BLaER1 treated with 17β-estradiol and CSF1 and Interleukin-3, amounts not matched to agents 10 nM and 100 nM (cell line): ENCODE results near the gene RNU6-1.
A peak's percentile ranks its signal among the peaks of the same experiment; 100 is the strongest.

Source experiments
- H3K27ac ChIP-seq, 11 experiments: shearing (Covaris generic); formaldehyde crosslinking; 2 replicates each; pipeline ENCODE4 v1.8.1; 2022
- H3K27me3 ChIP-seq, 11 experiments: shearing (Covaris generic); formaldehyde crosslinking; 2 replicates each; pipeline ENCODE4 v1.8.1; 2022
- H3K36me3 ChIP-seq, 11 experiments: shearing (Covaris generic); formaldehyde crosslinking; 2 replicates each; pipeline ENCODE4 v1.8.1; 2022
- H3K4me1 ChIP-seq, 10 experiments: shearing (Covaris generic); formaldehyde crosslinking; 2 replicates each; pipeline ENCODE4 v1.8.1; 2022
- H3K4me2 ChIP-seq, 11 experiments: shearing (Covaris generic); formaldehyde crosslinking; 2 replicates each; pipeline ENCODE4 v1.8.1; 2022
- H3K4me3 ChIP-seq, 10 experiments: shearing (Covaris generic); formaldehyde crosslinking; 2 replicates each; pipeline ENCODE4 v1.8.1; 2022
- H3K9ac ChIP-seq, 11 experiments: shearing (Covaris generic); formaldehyde crosslinking; 2 replicates each; pipeline ENCODE4 v1.8.1; 2022
- H3K9me3 ChIP-seq, 11 experiments: shearing (Covaris generic); formaldehyde crosslinking; replicated peaks in 1 of 11; 2 replicates each; pipeline ENCODE4 v1.8.1; 2022
- H4K20me1 ChIP-seq, 11 experiments: shearing (Covaris generic); formaldehyde crosslinking; 2 replicates each; pipeline ENCODE4 v1.8.1; 2022
- Cebpa-rat ChIP-seq, 11 experiments: shearing (Covaris generic); IDR thresholded peaks; 2 replicates each; pipeline ENCODE4 v1.8.1; 2022

RNU6-1 gene

DNA sequence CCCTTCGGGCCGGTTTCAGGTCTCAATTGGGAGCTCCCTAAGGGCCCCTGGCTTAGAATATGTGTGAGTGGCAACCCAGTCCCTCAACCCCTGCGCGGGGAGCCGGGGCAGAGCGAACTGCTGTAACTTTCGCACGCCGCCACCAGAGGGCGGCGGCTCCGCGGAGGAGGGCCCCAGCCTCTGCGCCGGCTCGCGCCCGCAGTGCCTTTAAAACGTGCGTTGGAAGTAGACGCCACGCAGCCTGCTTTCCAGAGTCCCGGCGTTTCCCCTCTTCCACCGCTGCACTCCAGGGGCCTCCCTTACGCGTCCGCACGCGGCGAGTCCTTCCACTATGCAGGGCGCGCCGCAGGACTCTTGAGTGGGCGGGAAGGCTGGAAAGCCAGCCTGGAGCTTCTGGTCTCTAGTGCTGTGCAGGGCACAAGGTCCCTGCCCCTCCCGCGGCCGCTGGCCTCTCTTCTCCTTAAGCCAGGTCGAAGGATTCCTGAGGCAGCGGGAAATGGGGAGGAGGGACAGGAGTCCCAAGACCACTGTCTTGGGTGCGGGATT lies 23.7 kb upstream of the RNU6-1 start:
- Histone ChIP-seq H3K9me3 (peaks cover 0 to 2% (median 2%) of the 10 kb centered on the region in 11 experiments; a peak in 5 of 22 replicates), H3K27ac (peak overlapping the region in 2 of 11 experiments; percentile 22 to 23; a peak in 1 of 22 replicates), H3K36me3 (no peaks in the 10 kb centered on the region), H3K4me2 (peak overlapping the region; percentile 72 to 92 (median 87)), H3K4me1 (peaks cover 14 to 27% (median 24%) of the 10 kb centered on the region in 10 experiments), H4K20me1 (no peaks in the 10 kb centered on the region), H3K27me3 (no peaks in the 10 kb centered on the region), H3K4me3 (peak overlapping the region; percentile 34 to 64 (median 54); a peak in 19 of 20 replicates), H3K9ac (peak overlapping the region; percentile 48 to 70 (median 63); a peak in 21 of 22 replicates)
- no peak for TF ChIP-seq Cebpa-rat (IDR thresholded peaks at IDR 0.05)

- Histone ChIP-seq H3K36me3 (no peaks in the 10 kb centered on the region), H3K9me3 (no peaks in the 10 kb centered on the region), H3K4me1 (peaks cover 14 to 27% (median 24%) of the 10 kb centered on the region in 10 experiments), H3K4me3 (peak overlapping the region in 9 of 10 experiments; percentile 47 to 64 (median 54); a peak in 13 of 20 replicates), H3K4me2 (peak overlapping the region; percentile 72 to 92 (median 87)), H4K20me1 (no peaks in the 10 kb centered on the region), H3K9ac (peak overlapping the region; percentile 48 to 70 (median 63); a peak in 20 of 22 replicates), H3K27ac (no peak overlapping the region), H3K27me3 (no peaks in the 10 kb centered on the region)
- no peak for TF ChIP-seq Cebpa-rat (IDR thresholded peaks at IDR 0.05)
These were observed 23.1 kb upstream of the RNU6-1 start for GRCh38 chr15:67862750-67863441.

GRCh38 chr15:67861983-67862382 lies 22.1 kb upstream of the RNU6-1 start:
- H3K9me3 ChIP-seq = no peaks in the 10 kb centered on the region
- H3K27ac ChIP-seq = no peak overlapping the region
- H3K4me3 ChIP-seq = no peak overlapping the region
- H4K20me1 ChIP-seq = no peaks in the 10 kb centered on the region
- peaks cover 14 to 27% (median 24%) of the 10 kb centered on the region in 10 experiments for H3K4me1 ChIP-seq
- no peak for TF ChIP-seq Cebpa-rat (IDR thresholded peaks at IDR 0.05)
- H3K9ac ChIP-seq = no peak overlapping the region
- no peaks in the 10 kb centered on the region for H3K27me3 ChIP-seq
- H3K36me3 ChIP-seq = no peaks in the 10 kb centered on the region
- H3K4me2 ChIP-seq = no peak overlapping the region

- no peak for TF ChIP-seq Cebpa-rat (IDR thresholded peaks at IDR 0.05)
- Histone ChIP-seq H3K4me2 (peak overlapping the region; percentile 4 to 63 (median 40); a peak in 12 of 22 replicates), H3K27ac (no peak overlapping the region), H3K4me1 (peaks cover 14 to 42% (median 38%) of the 10 kb centered on the region in 10 experiments), H3K4me3 (no peak overlapping the region), H3K9me3 (no peaks in the 10 kb centered on the region), H3K36me3 (no peaks in the 10 kb centered on the region), H3K9ac (no peak overlapping the region), H3K27me3 (no peaks in the 10 kb centered on the region), H4K20me1 (no peaks in the 10 kb centered on the region)
These were observed 19.6 kb upstream of the RNU6-1 start for GRCh38 chr15:67859331-67859946.

DNA sequence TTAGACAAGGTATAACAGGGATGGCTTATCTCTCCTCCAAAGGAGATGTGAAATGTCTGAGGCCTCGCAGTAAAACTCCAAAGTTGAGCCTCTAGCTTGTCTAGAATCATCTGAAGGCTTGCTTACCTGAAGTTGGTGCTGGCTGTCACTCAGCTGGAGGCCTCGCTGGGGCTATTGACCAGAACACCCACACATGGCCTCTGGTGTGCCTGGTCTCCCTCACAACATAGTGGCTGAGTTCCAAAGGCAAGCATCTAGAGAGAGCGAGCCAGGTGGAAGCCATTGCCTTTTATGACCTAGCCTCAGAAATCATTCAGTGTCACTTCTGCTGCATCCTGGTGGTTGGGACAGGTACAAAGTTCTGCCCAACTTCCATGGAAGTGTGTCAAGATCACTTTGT lies 17.4 kb upstream of the RNU6-1 start:
- Histone ChIP-seq H3K36me3 (no peaks in the 10 kb centered on the region), H3K4me1 (peaks cover 7 to 40% (median 30%) of the 10 kb centered on the region in 10 experiments; a peak in 18 of 20 replicates), H3K9me3 (peaks cover 0 to 7% (median 0%) of the 10 kb centered on the region in 11 experiments; a peak in 6 of 22 replicates), H3K9ac (no peak overlapping the region), H3K27me3 (no peaks in the 10 kb centered on the region), H4K20me1 (no peaks in the 10 kb centered on the region), H3K27ac (no peak overlapping the region), H3K4me3 (no peak overlapping the region), H3K4me2 (no peak overlapping the region)
- TF ChIP-seq Cebpa-rat (IDR thresholded peaks at IDR 0.05) = no peak

- no peaks in the 10 kb centered on the region for H3K27me3 ChIP-seq
These were observed 16.0 kb upstream of the RNU6-1 start for GRCh38 chr15:67855842-67856241.

GRCh38 chr15:67854358-67854757 lies 14.5 kb upstream of the RNU6-1 start:
- Histone ChIP-seq H4K20me1 (no peaks in the 10 kb centered on the region), H3K36me3 (no peaks in the 10 kb centered on the region), H3K4me1 (peaks cover 12 to 42% (median 28%) of the 10 kb centered on the region in 10 experiments), H3K27me3 (no peaks in the 10 kb centered on the region), H3K9me3 (peaks cover 6 to 22% (median 8%) of the 10 kb centered on the region in 11 experiments; a peak in 19 of 22 replicates), H3K4me2 (no peak overlapping the region), H3K27ac (no peak overlapping the region), H3K4me3 (no peak overlapping the region), H3K9ac (no peak overlapping the region)
- TF ChIP-seq Cebpa-rat (IDR thresholded peaks at IDR 0.05) = no peak

More at GRCh38 chr15:67855842-67856241, 16.0 kb upstream of the RNU6-1 start:
- no peak overlapping the region for H3K4me3 ChIP-seq
- no peak overlapping the region for H3K27ac ChIP-seq
- no peaks in the 10 kb centered on the region for H4K20me1 ChIP-seq
- no peak overlapping the region for H3K9ac ChIP-seq
- TF ChIP-seq Cebpa-rat (IDR thresholded peaks at IDR 0.05) = no peak
- peaks cover 10 to 46% (median 33%) of the 10 kb centered on the region in 10 experiments for H3K4me1 ChIP-seq
- H3K36me3 ChIP-seq = no peaks in the 10 kb centered on the region
- peak overlapping the region in 10 of 11 experiments; percentile 4 to 78 (median 56); a peak in 16 of 22 replicates for H3K4me2 ChIP-seq
- H3K9me3 ChIP-seq = peaks cover 0 to 19% (median 0%) of the 10 kb centered on the region in 11 experiments; a peak in 7 of 22 replicates

DNA sequence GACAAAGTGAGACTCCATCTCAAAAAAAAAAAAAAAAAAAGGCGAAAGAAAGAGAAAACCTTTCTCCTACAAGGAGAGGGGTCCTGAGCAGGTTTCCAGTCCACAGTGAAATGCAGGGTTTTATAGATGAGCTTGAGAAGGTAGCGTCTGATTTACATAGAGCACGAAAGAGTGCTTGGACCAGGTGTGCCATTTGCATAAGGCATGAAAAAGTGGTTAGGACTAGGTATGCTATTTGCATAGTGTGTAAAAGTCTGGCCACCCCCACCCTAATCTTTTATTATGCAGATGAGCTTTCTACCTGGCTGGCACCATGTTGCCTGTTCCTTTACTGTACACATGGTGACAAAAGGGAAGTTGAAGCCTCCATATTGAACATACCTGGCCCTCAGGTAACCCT lies 13.6 kb upstream of the RNU6-1 start:
- H3K4me1 ChIP-seq = peaks cover 12 to 50% (median 30%) of the 10 kb centered on the region in 10 experiments
- no peak overlapping the region for H3K27ac ChIP-seq
- H3K9ac ChIP-seq = no peak overlapping the region
- peaks cover 9 to 29% (median 11%) of the 10 kb centered on the region in 11 experiments; a peak in 19 of 22 replicates for H3K9me3 ChIP-seq
- no peaks in the 10 kb centered on the region for H3K27me3 ChIP-seq
- TF ChIP-seq Cebpa-rat (IDR thresholded peaks at IDR 0.05) = no peak
- no peak overlapping the region for H3K4me3 ChIP-seq
- peak overlapping the region in 1 of 11 experiments; percentile 14; a peak in 2 of 22 replicates for H3K4me2 ChIP-seq
- H3K36me3 ChIP-seq = no peaks in the 10 kb centered on the region
- H4K20me1 ChIP-seq = no peaks in the 10 kb centered on the region

GRCh38 chr15:67852418-67852817 lies 12.6 kb upstream of the RNU6-1 start:
- H4K20me1 ChIP-seq = no peaks in the 10 kb centered on the region
- no peaks in the 10 kb centered on the region for H3K27me3 ChIP-seq
- H3K36me3 ChIP-seq = no peaks in the 10 kb centered on the region
- peak overlapping the region in 1 of 11 experiments; percentile 14; a peak in 1 of 22 replicates for H3K27ac ChIP-seq
- H3K9ac ChIP-seq = no peak overlapping the region
- TF ChIP-seq Cebpa-rat (IDR thresholded peaks at IDR 0.05) = no peak
- peak overlapping the region in 6 of 11 experiments; percentile 14 to 57 (median 45); a peak in 13 of 22 replicates for H3K4me2 ChIP-seq
- peaks cover 12 to 56% (median 32%) of the 10 kb centered on the region in 10 experiments for H3K4me1 ChIP-seq
- peaks cover 9 to 29% (median 11%) of the 10 kb centered on the region in 11 experiments; a peak in 19 of 22 replicates for H3K9me3 ChIP-seq
- no peak overlapping the region for H3K4me3 ChIP-seq
